ENCODE results near the gene TMEM114. TPM values are rescaled to one million over a fixed set of nuclear protein-coding genes. Genes with fewer than 3 reads are reported as not detected.

The TMEM114 gene
- polyA plus RNA-seq, 1 donor from 2014 or later: not detected

- Mint-ChIP-seq H3K27me3 (peaks cover 24% of the 10 kb centered on the region), H3K4me1 (peaks cover 0 to 5% (median 0%) of the 10 kb centered on the region in 3 donors), H3K36me3 (peaks cover 2% of the 10 kb centered on the region), H3K4me3 (no peak overlapping the region), H3K27ac (no peak overlapping the region), H3K9me3 (peaks cover 0 to 4% (median 0%) of the 10 kb centered on the region in 3 donors)
These were observed 500 bp upstream of the TMEM114 start for GRCh38 chr16:8590811-8591210.

GRCh38 chr16:8589057-8589899 is 1.0 kb downstream of the TMEM114 start:
- H3K4me1 Mint-ChIP-seq: peaks cover 0 to 5% (median 0%) of the 10 kb centered on the region in 3 donors
- peaks cover 0 to 4% (median 0%) of the 10 kb centered on the region in 3 donors for H3K9me3 Mint-ChIP-seq
- H3K36me3 Mint-ChIP-seq: no peaks in the 10 kb centered on the region
- peaks cover 26% of the 10 kb centered on the region for H3K27me3 Mint-ChIP-seq
- H3K4me3 Mint-ChIP-seq: peak overlapping the region in 1 of 4 donors; percentile 10
- H3K27ac Mint-ChIP-seq: no peak overlapping the region

- Mint-ChIP-seq H3K27ac (no peak overlapping the region), H3K36me3 (no peaks in the 10 kb centered on the region), H3K27me3 (peaks cover 29% of the 10 kb centered on the region), H3K9me3 (peaks cover 0 to 4% (median 0%) of the 10 kb centered on the region in 3 donors), H3K4me1 (peaks cover 0 to 5% (median 0%) of the 10 kb centered on the region in 3 donors), H3K4me3 (peak overlapping the region in 1 of 4 donors; percentile 10)
These were observed 1.6 kb downstream of the TMEM114 start for GRCh38 chr16:8588682-8589056.

- H3K9me3 Mint-ChIP-seq: peaks cover 0 to 4% (median 0%) of the 10 kb centered on the region in 3 donors
- peaks cover 29% of the 10 kb centered on the region for H3K27me3 Mint-ChIP-seq
- no peak overlapping the region for H3K4me3 Mint-ChIP-seq
- H3K36me3 Mint-ChIP-seq: no peaks in the 10 kb centered on the region
- no peak overlapping the region for H3K27ac Mint-ChIP-seq
- H3K4me1 Mint-ChIP-seq: peaks cover 0 to 6% (median 0%) of the 10 kb centered on the region in 3 donors
These were observed 3.2 kb downstream of the TMEM114 start for GRCh38 chr16:8587065-8587464.

GRCh38 chr16:8585857-8586256 is 4.5 kb downstream of the TMEM114 start:
- peaks cover 29% of the 10 kb centered on the region for H3K27me3 Mint-ChIP-seq
- peaks cover 0 to 9% (median 0%) of the 10 kb centered on the region in 3 donors for H3K4me1 Mint-ChIP-seq
- no peaks in the 10 kb centered on the region for H3K36me3 Mint-ChIP-seq
- no peak overlapping the region for H3K4me3 Mint-ChIP-seq
- no peak overlapping the region for H3K27ac Mint-ChIP-seq
- peaks cover 0 to 4% (median 0%) of the 10 kb centered on the region in 3 donors for H3K9me3 Mint-ChIP-seq

- H3K4me3 Mint-ChIP-seq: peak overlapping the region in 1 of 4 donors; percentile 79
- H3K9me3 Mint-ChIP-seq: peaks cover 0 to 4% (median 0%) of the 10 kb centered on the region in 3 donors
- no peaks in the 10 kb centered on the region for H3K36me3 Mint-ChIP-seq
- peaks cover 26% of the 10 kb centered on the region for H3K27me3 Mint-ChIP-seq
- no peak overlapping the region for H3K27ac Mint-ChIP-seq
- H3K4me1 Mint-ChIP-seq: peaks cover 0 to 9% (median 0%) of the 10 kb centered on the region in 3 donors
These were observed 5.3 kb downstream of the TMEM114 start for GRCh38 chr16:8585041-8585440.

- peaks cover 0 to 6% (median 0%) of the 10 kb centered on the region in 3 donors for H3K4me1 Mint-ChIP-seq
- H3K27ac Mint-ChIP-seq: no peak overlapping the region
- H3K36me3 Mint-ChIP-seq: no peaks in the 10 kb centered on the region
- peaks cover 0 to 3% (median 0%) of the 10 kb centered on the region in 3 donors for H3K9me3 Mint-ChIP-seq
- H3K27me3 Mint-ChIP-seq: peaks cover 17% of the 10 kb centered on the region
- peak overlapping the region in 1 of 4 donors; percentile 22 for H3K4me3 Mint-ChIP-seq
These were observed 6.6 kb downstream of the TMEM114 start for GRCh38 chr16:8583732-8584131.

GRCh38 chr16:8583199-8583598 is 7.1 kb downstream of the TMEM114 start:
- no peaks in the 10 kb centered on the region for H3K36me3 Mint-ChIP-seq
- H3K27ac Mint-ChIP-seq: no peak overlapping the region
- H3K9me3 Mint-ChIP-seq: peaks cover 0 to 2% (median 0%) of the 10 kb centered on the region in 3 donors
- H3K27me3 Mint-ChIP-seq: peaks cover 12% of the 10 kb centered on the region
- peaks cover 0 to 4% (median 0%) of the 10 kb centered on the region in 3 donors for H3K4me1 Mint-ChIP-seq
- no peak overlapping the region for H3K4me3 Mint-ChIP-seq

- peaks cover 4% of the 10 kb centered on the region for H3K27me3 Mint-ChIP-seq
- H3K4me3 Mint-ChIP-seq: peak overlapping the region in 1 of 4 donors; percentile 33
- H3K27ac Mint-ChIP-seq: no peak overlapping the region
- H3K36me3 Mint-ChIP-seq: no peaks in the 10 kb centered on the region
- no peaks in the 10 kb centered on the region for H3K9me3 Mint-ChIP-seq
- peaks cover 0 to 4% (median 0%) of the 10 kb centered on the region in 3 donors for H3K4me1 Mint-ChIP-seq
These were observed 8.3 kb downstream of the TMEM114 start for GRCh38 chr16:8581831-8582580.

- Mint-ChIP-seq H3K27me3 (peaks cover 4% of the 10 kb centered on the region), H3K4me3 (no peak overlapping the region), H3K27ac (no peak overlapping the region), H3K9me3 (peaks cover 0 to 1% (median 0%) of the 10 kb centered on the region in 3 donors), H3K4me1 (peaks cover 0 to 4% (median 0%) of the 10 kb centered on the region in 3 donors), H3K36me3 (no peaks in the 10 kb centered on the region)
These were observed 10.8 kb downstream of the TMEM114 start for GRCh38 chr16:8579559-8579958.

GRCh38 chr16:8577678-8578304 is 12.5 kb downstream of the TMEM114 start:
- no peak overlapping the region for H3K4me3 Mint-ChIP-seq
- H3K4me1 Mint-ChIP-seq: peaks cover 0 to 4% (median 0%) of the 10 kb centered on the region in 3 donors
- H3K27ac Mint-ChIP-seq: peak overlapping the region in 1 of 3 donors; percentile 36
- peaks cover 0 to 1% (median 0%) of the 10 kb centered on the region in 3 donors for H3K9me3 Mint-ChIP-seq
- H3K36me3 Mint-ChIP-seq: no peaks in the 10 kb centered on the region
- peaks cover 6% of the 10 kb centered on the region for H3K27me3 Mint-ChIP-seq

- H3K27me3 Mint-ChIP-seq: peaks cover 6% of the 10 kb centered on the region
- H3K9me3 Mint-ChIP-seq: peaks cover 0 to 1% (median 0%) of the 10 kb centered on the region in 3 donors
- H3K27ac Mint-ChIP-seq: no peak overlapping the region
- no peaks in the 10 kb centered on the region for H3K36me3 Mint-ChIP-seq
- no peaks in the 10 kb centered on the region for H3K4me1 Mint-ChIP-seq
- H3K4me3 Mint-ChIP-seq: peak overlapping the region in 1 of 4 donors; percentile 27
These were observed 13.9 kb downstream of the TMEM114 start for GRCh38 chr16:8576141-8577004.

GRCh38 chr16:8575399-8575798 is 14.9 kb downstream of the TMEM114 start:
- H3K27me3 Mint-ChIP-seq: peaks cover 6% of the 10 kb centered on the region
- H3K9me3 Mint-ChIP-seq: peaks cover 0 to 1% (median 0%) of the 10 kb centered on the region in 3 donors
- H3K4me1 Mint-ChIP-seq: no peaks in the 10 kb centered on the region
- H3K4me3 Mint-ChIP-seq: no peak overlapping the region
- H3K36me3 Mint-ChIP-seq: no peaks in the 10 kb centered on the region
- H3K27ac Mint-ChIP-seq: no peak overlapping the region

Measured in IgD-negative memory B cell (primary cell).